ENCODE measurements around the gene CD8A.
A peak's percentile ranks its signal among the peaks of the same experiment; 100 is the strongest.

Gene CD8A

GRCh38 chr2:86821842-86822241 is 31.1 kb upstream of the CD8A start:
- Mint-ChIP-seq H3K27me3 (ENCODE audit: low read depth) (no peaks in the 10 kb centered on the region), H3K9me3 (peaks cover 15% of the 10 kb centered on the region), H3K36me3 (ENCODE audit: low read depth) (no peaks in the 10 kb centered on the region), H3K4me3 (no peak overlapping the region), H3K4me1 (no peaks in the 10 kb centered on the region), H3K27ac (no peak overlapping the region)
- no peak for TF ChIP-seq CTCF (IDR thresholded peaks at IDR 0.05; ENCODE audit: unreplicated experiment in 3 of 3)

- no peak for TF ChIP-seq CTCF (IDR thresholded peaks at IDR 0.05; ENCODE audit: unreplicated experiment in 3 of 3)
- H3K4me1 Mint-ChIP-seq: no peaks in the 10 kb centered on the region
- H3K4me3 Mint-ChIP-seq: no peak overlapping the region
- H3K27me3 Mint-ChIP-seq (ENCODE audit: low read depth): no peaks in the 10 kb centered on the region
- no peaks in the 10 kb centered on the region for H3K36me3 Mint-ChIP-seq (ENCODE audit: low read depth)
- peaks cover 15% of the 10 kb centered on the region for H3K9me3 Mint-ChIP-seq
- no peak overlapping the region for H3K27ac Mint-ChIP-seq
Observed at GRCh38 chr2:86821306-86821705, 30.6 kb upstream of the CD8A start.

- Mint-ChIP-seq H3K36me3 (ENCODE audit: low read depth) (no peaks in the 10 kb centered on the region), H3K27me3 (ENCODE audit: low read depth) (no peaks in the 10 kb centered on the region), H3K9me3 (peaks cover 15% of the 10 kb centered on the region), H3K4me3 (no peak overlapping the region), H3K27ac (no peak overlapping the region), H3K4me1 (no peaks in the 10 kb centered on the region)
- TF ChIP-seq CTCF (IDR thresholded peaks at IDR 0.05; ENCODE audit: unreplicated experiment in 3 of 3): no peak
Observed at GRCh38 chr2:86818957-86819356, 28.2 kb upstream of the CD8A start.

GRCh38 chr2:86818114-86818801 is 27.5 kb upstream of the CD8A start:
- no peak for TF ChIP-seq CTCF (IDR thresholded peaks at IDR 0.05; ENCODE audit: unreplicated experiment in 3 of 3)
- H3K27me3 Mint-ChIP-seq (ENCODE audit: low read depth): no peaks in the 10 kb centered on the region
- no peak overlapping the region for H3K4me3 Mint-ChIP-seq
- no peaks in the 10 kb centered on the region for H3K36me3 Mint-ChIP-seq (ENCODE audit: low read depth)
- no peaks in the 10 kb centered on the region for H3K4me1 Mint-ChIP-seq
- peaks cover 15% of the 10 kb centered on the region for H3K9me3 Mint-ChIP-seq
- no peak overlapping the region for H3K27ac Mint-ChIP-seq

GRCh38 chr2:86815611-86816010 is 24.9 kb upstream of the CD8A start:
- no peak for TF ChIP-seq CTCF (IDR thresholded peaks at IDR 0.05; ENCODE audit: unreplicated experiment in 3 of 3)
- H3K27me3 Mint-ChIP-seq (ENCODE audit: low read depth): no peaks in the 10 kb centered on the region
- H3K36me3 Mint-ChIP-seq (ENCODE audit: low read depth): no peaks in the 10 kb centered on the region
- H3K27ac Mint-ChIP-seq: no peak overlapping the region
- H3K9me3 Mint-ChIP-seq: peaks cover 4% of the 10 kb centered on the region
- H3K4me1 Mint-ChIP-seq: no peaks in the 10 kb centered on the region
- no peak overlapping the region for H3K4me3 Mint-ChIP-seq

- TF ChIP-seq CTCF (IDR thresholded peaks at IDR 0.05; ENCODE audit: unreplicated experiment in 3 of 3): no peak
- H3K36me3 Mint-ChIP-seq (ENCODE audit: low read depth): no peaks in the 10 kb centered on the region
- peak overlapping the region; percentile 31 to 63 (median 44) for H3K4me3 Mint-ChIP-seq
Observed at GRCh38 chr2:86809481-86810121, 18.9 kb upstream of the CD8A start.

More at GRCh38 chr2:86809481-86810121, 18.9 kb upstream of the CD8A start:
- no peaks in the 10 kb centered on the region for H3K9me3 Mint-ChIP-seq
- H3K27ac Mint-ChIP-seq: no peak overlapping the region
- peaks cover 5% of the 10 kb centered on the region for H3K4me1 Mint-ChIP-seq
- peaks cover 24% of the 10 kb centered on the region for H3K27me3 Mint-ChIP-seq (ENCODE audit: low read depth)
